HepG2 (cell line): Measurements from ENCODE around the gene PYGO2. TPM values are rescaled to one million over a fixed set of nuclear protein-coding genes. Genes with fewer than 3 reads are reported as not detected.

Experiments
- AKNA ChIP-seq: sonication (generic); formaldehyde crosslinking; IDR thresholded peaks from 2 replicates; pipeline ENCODE4 v1.4.0; 2020; ENCODE audit warnings: missing genetic modification reagents, borderline replicate concordance
- DMAP1 ChIP-seq: IDR thresholded peaks from 2 replicates; pipeline ENCODE4 v1.6.1; 2016
- ETS1 ChIP-seq: sonication (generic); formaldehyde crosslinking; IDR thresholded peaks from 2 replicates; pipeline ENCODE4 v1.4.0; 2020; ENCODE audit warnings: missing genetic modification reagents
- FOXA1 ChIP-seq, 2 experiments: fragments of 450-650 bp in 1 of 2; sonication (generic) in 1 of 2; formaldehyde crosslinking in 1 of 2; IDR thresholded peaks; 2 replicates each; pipeline versions ENCODE4 v1.4.0 to v1.6.1; 2016 to 2020; ENCODE audit warnings: missing genetic modification reagents in 1 of 2
- FOXP1 ChIP-seq, 2 experiments: fragments of 450-650 bp in 1 of 2; IDR thresholded peaks; 2 replicates each; pipeline ENCODE4 v1.6.1; 2017 to 2018; ENCODE audit warnings: antibody characterized with exemption in 1 of 2
- HIVEP1 ChIP-seq: sonication (generic); formaldehyde crosslinking; IDR thresholded peaks from 2 replicates; pipeline ENCODE4 v1.4.0; 2020; ENCODE audit warnings: mild to moderate bottlenecking, missing genetic modification reagents
- HMG20A ChIP-seq: IDR thresholded peaks from 2 replicates; pipeline ENCODE4 v1.6.1; 2016; ENCODE audit warnings: borderline replicate concordance
- KMT2B ChIP-seq: IDR thresholded peaks from 2 replicates; pipeline ENCODE4 v1.6.1; 2016; ENCODE audit warnings: missing genetic modification reagents, missing compliant biosample characterization
- NR1H2 ChIP-seq: sonication (generic); formaldehyde crosslinking; IDR thresholded peaks from 2 replicates; pipeline ENCODE4 v1.8.1; 2022; ENCODE audit warnings: low read depth, missing genetic modification reagents, borderline replicate concordance
- NR2F6 ChIP-seq, 2 experiments: IDR thresholded peaks; 2 replicates each; pipeline ENCODE4 v1.6.1; 2016; ENCODE audit warnings: antibody characterized with exemption in 1 of 2, mild to moderate bottlenecking in 1 of 2
- RORA ChIP-seq: sonication (generic); formaldehyde crosslinking; IDR thresholded peaks from 2 replicates; pipeline ENCODE4 v1.5.0; 2020; ENCODE audit warnings: mild to moderate bottlenecking, missing genetic modification reagents, moderate library complexity
- SETDB1 ChIP-seq: sonication (generic); formaldehyde crosslinking; IDR thresholded peaks from 2 replicates; pipeline ENCODE4 v1.5.1; 2020; ENCODE audit warnings: missing genetic modification reagents, mild to moderate bottlenecking, borderline replicate concordance
- SNAPC4 ChIP-seq: sonication (generic); formaldehyde crosslinking; IDR thresholded peaks from 2 replicates; pipeline ENCODE4 v1.4.0; 2020; ENCODE audit warnings: mild to moderate bottlenecking, missing genetic modification reagents
- ZBTB43 ChIP-seq: sonication (generic); formaldehyde crosslinking; conservative IDR thresholded peaks from 2 replicates; pipeline ENCODE4 v1.4.0; 2020; ENCODE audit warnings: missing genetic modification reagents
- ZNF547 ChIP-seq: sonication (generic); formaldehyde crosslinking; IDR thresholded peaks from 2 replicates; pipeline ENCODE4 v1.5.1; 2020; ENCODE audit warnings: mild to moderate bottlenecking, missing genetic modification reagents
- ZNF816 ChIP-seq: sonication (generic); formaldehyde crosslinking; IDR thresholded peaks from 2 replicates; pipeline ENCODE4 v1.8.0; 2022; ENCODE audit warnings: missing genetic modification reagents, mild to moderate bottlenecking, borderline replicate concordance
- polyA plus RNA-seq, 8 experiments: library from polyadenylated mRNA; depleted of rRNA in 3 of 8; stranded (reverse) in 7 of 8; unstranded in 1 of 8; fragments of >200 nt; fragmentation: Illumina TruSeq in 4 of 8; extraction: Trizol in 4 of 8; gene quantifications; 2 replicates each; pipeline versions ENCODE4 v1.2.1 to v1.2.3, GENCODE V29; 2011 to 2016; ENCODE audit warnings: low read depth in 4 of 8, missing spikeins in 1 of 8, mixed read lengths in 1 of 8; ENCODE audit not compliant: insufficient read depth in 1 of 8
- total RNA-seq, 5 experiments: library from RNA; depleted of rRNA; stranded (reverse); fragments of >200 nt; fragmentation: Illumina TruSeq; extraction: Trizol; gene quantifications; 2 replicates each; pipeline ENCODE4 v1.2.3, GENCODE V29; 2016; ENCODE audit warnings: low read depth in 1 of 5

Gene PYGO2
- total and polyA plus RNA-seq, 2 of the 13 experiments (the other 11 are each of a cell fraction or from before 2014, with no cell fraction given), result 20.3 to 21.8 TPM

- TF ChIP-seq ZNF816, result no peak
- TF ChIP-seq KMT2B (CRISPR knock-in tag), result no peak
- no peak for TF ChIP-seq FOXP1 (IDR thresholded peaks at IDR 0.05)
- no peak for TF ChIP-seq FOXP1 (CRISPR knock-in tag; IDR thresholded peaks at IDR 0.05)
- peak; percentile 78 for TF ChIP-seq DMAP1 (CRISPR knock-in tag)
- TF ChIP-seq FOXA1 (IDR thresholded peaks at IDR 0.05), result no peak
- peak; percentile 3; the same call in 1 of the 2 replicates for TF ChIP-seq FOXA1 (CRISPR knock-in tag; IDR thresholded peaks at IDR 0.05)
- TF ChIP-seq ETS1 (CRISPR knock-in tag), result no peak
- 0 out of 2 replicates have a peak, but pooled peaks have one; percentile 45 for TF ChIP-seq ZBTB43 (CRISPR knock-in tag)
- TF ChIP-seq ZNF547 (CRISPR knock-in tag), result no peak; the same call in 1 of the 2 replicates
- TF ChIP-seq SNAPC4, result no peak
- TF ChIP-seq HIVEP1 (CRISPR knock-in tag), result peak; percentile 9; the same call in 1 of the 2 replicates
- TF ChIP-seq NR2F6 (IDR thresholded peaks at IDR 0.05), result no peak
- TF ChIP-seq NR2F6 (CRISPR knock-in tag; IDR thresholded peaks at IDR 0.05), result peak; percentile 41; the same call in 1 of the 2 replicates
- TF ChIP-seq SETDB1 (CRISPR knock-in tag), result no peak
- no peak for TF ChIP-seq RORA (CRISPR knock-in tag)
- TF ChIP-seq HMG20A (CRISPR knock-in tag), result peak; percentile 55; the same call in 1 of the 2 replicates
- TF ChIP-seq NR1H2 (CRISPR knock-in tag), result no peak
- 0 out of 2 replicates have a peak, but pooled peaks have one; percentile 70 for TF ChIP-seq AKNA (CRISPR knock-in tag)
These were observed 11.1 kb upstream of the PYGO2 start (continued) for GRCh38 chr1:154972517-154973343.
